IPS DF 19.7 (cell line): ENCODE data around the gene SLC1A6.
"Not testable (repeated sequence)": the region's sequence is repeated elsewhere in the genome, so short reads cannot be mapped to it uniquely, and the experiment has no call there.

Experiments used
- DNase-seq: peaks from one replicate; pipeline ENCODE4 v3.0.0-alpha.2; 2013; ENCODE audit warnings: low read depth, low spot score

The SLC1A6 gene

GRCh38 chr19:14957464-14957863, 22.2 kb downstream of the SLC1A6 start:
- DNase-seq, result no peak

DNA sequence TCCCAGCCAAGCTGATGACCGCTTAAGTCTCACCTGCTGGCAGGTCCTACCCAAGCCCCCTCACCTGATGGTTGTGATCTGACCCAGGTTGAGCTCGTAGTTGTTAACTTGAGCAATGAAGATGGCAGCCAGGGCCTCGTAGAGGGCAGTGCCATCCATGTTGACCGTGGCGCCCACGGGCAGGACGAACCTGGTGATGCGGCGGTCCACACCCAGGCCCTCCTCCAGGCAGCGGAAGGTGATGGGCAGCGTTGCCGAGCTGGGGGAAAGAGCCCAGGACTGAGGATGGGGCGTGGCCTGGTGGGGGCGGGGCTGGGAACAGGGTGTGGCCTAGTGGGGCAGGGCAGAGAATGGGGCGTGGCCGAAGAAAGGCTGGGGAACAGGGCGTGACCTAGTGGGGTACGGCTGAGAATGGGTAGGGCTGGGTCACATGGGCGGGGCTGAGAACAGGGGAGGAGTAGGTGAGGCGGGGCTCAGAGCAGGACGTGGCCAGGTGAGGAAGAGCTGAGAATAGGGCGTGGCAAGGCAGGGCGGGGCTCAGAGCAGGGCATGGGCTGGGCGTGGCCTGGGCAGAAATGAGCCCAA, 25.5 kb downstream of the SLC1A6 start:
- DNase-seq, result peak; percentile 28

GRCh38 chr19:14952767-14953166, 26.9 kb downstream of the SLC1A6 start:
- no peak for DNase-seq

DNA sequence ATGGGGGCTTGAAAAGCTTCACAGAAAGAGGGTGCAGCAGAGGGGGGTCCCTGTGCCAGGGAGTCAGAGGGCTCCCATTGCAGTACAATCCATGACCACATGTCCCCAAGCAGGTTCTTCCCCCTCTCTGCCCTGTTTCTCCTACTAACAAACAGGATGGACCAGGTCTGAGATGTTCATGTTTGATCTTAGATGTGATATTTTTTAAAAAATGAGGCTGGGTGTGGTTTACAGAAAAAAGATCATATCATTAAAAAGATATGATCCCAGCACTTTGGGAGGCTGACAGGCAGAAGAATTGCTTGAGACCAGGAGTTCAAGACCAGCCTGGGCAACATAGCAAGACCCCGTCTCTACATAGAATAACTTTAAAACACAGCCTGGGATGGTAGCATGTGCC, 29.2 kb downstream of the SLC1A6 start:
- no peak for DNase-seq

DNA sequence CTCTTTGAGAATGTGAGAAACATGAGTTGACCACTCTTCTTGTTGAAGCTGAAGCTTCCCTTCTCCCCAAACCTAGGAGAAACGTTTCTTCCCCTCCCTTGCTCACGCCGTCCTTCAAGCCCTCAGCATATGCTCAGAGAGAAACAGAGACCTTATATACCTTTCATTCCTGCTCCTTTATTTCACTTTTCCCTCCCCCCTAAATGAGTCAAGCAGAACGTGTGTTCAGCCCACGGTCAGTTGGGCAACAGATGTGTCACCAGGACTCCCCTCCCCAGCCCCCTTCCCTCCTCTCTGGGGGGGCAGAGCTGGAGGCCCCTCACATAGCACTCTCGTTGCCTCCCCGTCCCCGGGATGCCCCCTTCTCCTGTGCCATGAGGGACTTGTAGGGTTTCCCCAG, 29.8 kb downstream of the SLC1A6 start:
- no peak for DNase-seq

- DNase-seq, result not testable (repeated sequence)
These were observed 30.3 kb downstream of the SLC1A6 start for GRCh38 chr19:14949413-14949812.

DNA sequence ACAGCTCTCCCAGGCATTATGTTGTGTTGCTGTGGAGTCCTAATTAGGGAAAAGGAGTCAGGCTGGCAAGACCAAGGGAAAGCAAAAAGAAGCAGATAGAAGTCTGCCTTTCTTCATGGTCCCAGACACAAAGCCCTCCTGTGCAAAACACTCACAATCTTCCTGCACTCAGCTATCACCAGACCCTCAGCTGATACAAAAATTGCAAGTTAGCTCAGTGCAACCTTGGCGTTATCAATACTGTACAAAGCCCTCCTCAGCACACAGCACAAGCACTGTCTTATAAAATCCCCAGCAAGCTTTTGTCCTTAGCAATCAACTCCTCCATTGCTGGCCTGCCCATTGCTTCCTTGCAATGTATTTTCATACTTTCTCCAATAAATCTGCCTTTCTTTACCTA, 35.2 kb downstream of the SLC1A6 start:
- no peak for DNase-seq

GRCh38 chr19:14943601-14944000, 36.1 kb downstream of the SLC1A6 start:
- no peak for DNase-seq

GRCh38 chr19:14941189-14941588, 38.5 kb downstream of the SLC1A6 start, which contains the start of gene OR7C2:
Gene OR7C2 (plus strand): TSS chr19:14941489. CDS start chr19:14941489, 0 bp downstream.
- DNase-seq, result no peak

DNA sequence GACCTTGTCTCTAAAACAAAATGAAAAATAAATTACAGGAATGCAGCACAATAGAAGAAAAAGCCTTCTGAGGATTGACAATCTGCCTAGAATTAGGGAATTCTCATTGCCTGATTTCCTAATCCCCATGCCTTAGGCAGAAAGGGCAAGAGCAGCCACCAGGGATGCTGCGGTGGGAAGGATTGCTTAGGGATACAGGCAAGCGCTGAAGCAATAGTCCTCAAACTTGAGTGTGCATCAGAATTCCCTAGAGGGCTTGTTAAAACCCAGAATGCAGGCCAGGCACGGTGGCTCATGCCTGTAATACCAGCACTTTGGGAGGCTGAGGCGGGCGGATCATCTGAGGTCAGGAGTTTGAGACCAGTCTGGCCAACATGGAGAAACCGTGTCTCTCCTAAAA, 39.4 kb downstream of the SLC1A6 start:
- DNase-seq, result no peak

- DNase-seq, result no peak
These were observed 46.2 kb downstream of the SLC1A6 start for GRCh38 chr19:14933506-14933905.

- DNase-seq, result no peak
These were observed 62.8 kb downstream of the SLC1A6 start for GRCh38 chr19:14916848-14917247.

- DNase-seq, result no peak
These were observed 64.5 kb downstream of the SLC1A6 start for GRCh38 chr19:14915116-14915515.

DNA sequence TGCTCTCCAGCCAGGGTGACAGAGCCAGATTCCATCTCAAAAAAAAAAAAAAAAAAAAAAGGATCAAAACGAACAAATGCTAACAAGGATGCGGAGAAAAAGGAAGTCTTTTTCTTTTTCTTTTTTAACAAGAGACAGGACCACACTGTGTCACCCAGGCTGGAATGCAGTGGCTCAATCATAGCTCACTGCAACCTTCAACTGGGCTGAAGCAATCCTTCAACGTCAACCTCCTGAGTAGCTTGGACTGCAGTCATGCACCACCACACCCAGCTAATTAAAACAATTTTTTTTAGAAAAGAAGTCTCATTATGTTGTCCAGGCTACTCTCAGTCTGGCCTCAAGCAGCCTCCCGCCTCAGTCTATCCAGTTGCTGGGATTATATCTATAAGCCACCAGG, 73.0 kb downstream of the SLC1A6 start:
- DNase-seq, result no peak

- no peak for DNase-seq
These were observed 77.9 kb downstream of the SLC1A6 start for GRCh38 chr19:14901675-14902260.
